Measurements from ENCODE around the gene ACAD11.

ACAD11 gene

DNA sequence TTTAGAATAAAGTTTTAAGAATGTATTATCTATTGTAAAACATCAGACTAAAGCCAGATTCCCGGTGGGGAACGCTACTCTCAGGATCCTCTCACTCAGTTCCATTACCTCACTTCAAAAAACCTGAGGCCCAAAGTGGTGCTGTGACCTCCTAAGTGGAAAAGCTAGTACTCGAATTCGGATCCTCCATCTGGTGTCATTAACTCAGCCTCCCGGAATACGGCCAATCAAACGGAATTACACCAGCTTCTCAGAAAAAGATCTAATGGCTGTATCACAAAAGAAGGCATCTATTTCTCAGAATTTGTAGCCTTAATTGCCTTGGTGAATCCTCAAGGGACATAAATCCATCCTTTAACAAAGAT, 627 bp downstream of the ACAD11 start:
- Histone ChIP-seq H3K27ac (ENCODE audit: low read length, poor library complexity, severe bottlenecking) (no peak overlapping the region), H3K4me2 (ENCODE audit: low read length, poor library complexity, severe bottlenecking) (peak overlapping the region; percentile 60), H3K4me3 (ENCODE audit: insufficient read depth in 1 of 2, low read depth in 1 of 2, low read length in 2 of 2) (peak overlapping the region in 1 of 2 experiments; percentile 94), H4K91ac (ENCODE audit: low read length) (no peak overlapping the region), H3K14ac (ENCODE audit: low read length in 2 of 2) (no peak overlapping the region), H3K9me3 (ENCODE audit: control insufficient read depth, low read length) (no peaks in the 10 kb centered on the region), H3K9ac (ENCODE audit: low read length) (peak overlapping the region; percentile 96), H2BK15ac (ENCODE audit: low read depth, poor library complexity, severe bottlenecking) (no peak overlapping the region), H3K23ac (ENCODE audit: low read length in 2 of 2) (no peak overlapping the region), H3K27me3 (ENCODE audit: control insufficient read depth in 1 of 2, insufficient read depth in 1 of 2, low read length in 2 of 2) (no peaks in the 10 kb centered on the region), H2AK5ac (ENCODE audit: low read length, severe bottlenecking) (no peak overlapping the region), H3K36me3 (ENCODE audit: control insufficient read depth in 1 of 2, insufficient read depth in 2 of 2, low read depth in 1 of 2, low read length in 2 of 2) (no peaks in the 10 kb centered on the region), H2BK12ac (ENCODE audit: low read length in 2 of 2) (no peak overlapping the region), H3K79me1 (replicated peaks; ENCODE audit: low read length, poor library complexity, severe bottlenecking) (peaks cover 7% of the 10 kb centered on the region), H4K8ac (ENCODE audit: low read length) (no peak overlapping the region), H3K18ac (ENCODE audit: low read depth in 1 of 2, low read length in 2 of 2) (no peak overlapping the region), H3K4me1 (ENCODE audit: control insufficient read depth, insufficient read depth, low read depth, low read length) (no peaks in the 10 kb centered on the region), H2BK5ac (ENCODE audit: low read depth, low read length, poor library complexity, severe bottlenecking) (no peak overlapping the region), H3K4ac (ENCODE audit: low read depth in 1 of 2, low read length in 2 of 2) (no peak overlapping the region), H2AFZ (ENCODE audit: low read depth, low read length) (no peak overlapping the region), H2BK120ac (ENCODE audit: low read depth, low read length) (no peak overlapping the region)
- 35% methylated on average over 7 of the region's 7 CpGs for WGBS
- no peak for DNase-seq

DNA sequence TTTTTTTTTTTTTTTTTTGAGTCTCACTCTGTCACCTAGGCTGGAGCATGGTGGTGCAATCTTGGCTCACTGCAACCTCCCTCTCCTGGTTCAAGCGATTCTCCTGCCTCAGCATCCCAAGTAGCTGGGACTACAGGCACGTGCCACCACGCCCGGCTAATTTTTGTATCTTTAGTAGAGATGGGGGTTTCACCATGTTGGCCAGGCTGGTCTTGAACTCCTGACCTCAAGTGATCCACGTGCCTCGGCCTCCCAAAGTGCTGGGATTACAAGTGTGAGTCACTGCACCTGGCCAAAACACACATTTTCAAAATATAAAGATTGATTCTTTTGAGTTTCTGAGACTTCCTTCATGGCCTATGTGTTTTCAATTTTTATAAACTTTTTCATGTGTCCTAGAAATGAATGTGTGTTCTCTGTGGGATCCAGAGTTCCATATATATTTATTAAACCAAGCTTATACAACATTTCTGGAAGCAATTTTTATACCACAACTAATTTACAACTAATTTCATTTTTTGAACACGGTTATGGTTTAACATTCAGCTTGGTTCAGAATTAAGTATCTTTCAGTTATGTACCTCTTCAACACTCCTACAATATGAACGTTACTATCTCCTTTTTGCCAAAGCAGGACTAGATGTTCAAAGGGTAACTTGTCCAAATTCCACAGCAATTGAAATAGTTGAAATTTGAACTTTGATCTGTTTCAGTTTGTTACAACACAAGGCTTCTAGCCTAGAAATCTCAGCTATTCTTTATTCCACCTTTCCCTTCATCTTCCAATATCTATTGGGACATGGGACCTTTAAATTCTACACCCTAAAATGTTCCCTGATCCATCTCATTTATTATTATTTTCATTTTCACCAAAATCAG, 1.5 kb downstream of the ACAD11 start:
- 99% methylated on average over 3 of the region's 8 CpGs for WGBS
- H3K4me3 ChIP-seq (ENCODE audit: insufficient read depth in 1 of 2, low read depth in 1 of 2, low read length in 2 of 2), result peak overlapping the region in 1 of 2 experiments; percentile 94
- no peaks in the 10 kb centered on the region for H3K4me1 ChIP-seq (ENCODE audit: control insufficient read depth, insufficient read depth, low read depth, low read length)
- H3K9ac ChIP-seq (ENCODE audit: low read length), result peak overlapping the region; percentile 96
- H4K91ac ChIP-seq (ENCODE audit: low read length), result no peak overlapping the region
- no peak overlapping the region for H3K14ac ChIP-seq (ENCODE audit: low read length in 2 of 2)
- H2BK12ac ChIP-seq (ENCODE audit: low read length in 2 of 2), result no peak overlapping the region
- no peaks in the 10 kb centered on the region for H3K36me3 ChIP-seq (ENCODE audit: control insufficient read depth in 1 of 2, insufficient read depth in 2 of 2, low read depth in 1 of 2, low read length in 2 of 2)
- H3K27ac ChIP-seq (ENCODE audit: low read length, poor library complexity, severe bottlenecking), result no peak overlapping the region
- H3K27me3 ChIP-seq (ENCODE audit: control insufficient read depth in 1 of 2, insufficient read depth in 1 of 2, low read length in 2 of 2), result no peaks in the 10 kb centered on the region
- H2BK15ac ChIP-seq (ENCODE audit: low read depth, poor library complexity, severe bottlenecking), result no peak overlapping the region
- no peak overlapping the region for H3K18ac ChIP-seq (ENCODE audit: low read depth in 1 of 2, low read length in 2 of 2)
- H3K23ac ChIP-seq (ENCODE audit: low read length in 2 of 2), result no peak overlapping the region
- no peak overlapping the region for H2AFZ ChIP-seq (ENCODE audit: low read depth, low read length)
- no peak overlapping the region for H3K4ac ChIP-seq (ENCODE audit: low read depth in 1 of 2, low read length in 2 of 2)
- DNase-seq, result no peak
- no peak overlapping the region for H3K4me2 ChIP-seq (ENCODE audit: low read length, poor library complexity, severe bottlenecking)
- H3K9me3 ChIP-seq (ENCODE audit: control insufficient read depth, low read length), result no peaks in the 10 kb centered on the region
- H4K8ac ChIP-seq (ENCODE audit: low read length), result no peak overlapping the region
- H2BK120ac ChIP-seq (ENCODE audit: low read depth, low read length), result no peak overlapping the region
- H2AK5ac ChIP-seq (ENCODE audit: low read length, severe bottlenecking), result no peak overlapping the region
- H2BK5ac ChIP-seq (ENCODE audit: low read depth, low read length, poor library complexity, severe bottlenecking), result no peak overlapping the region
- peaks cover 6% of the 10 kb centered on the region for H3K79me1 ChIP-seq (replicated peaks; ENCODE audit: low read length, poor library complexity, severe bottlenecking)

DNA sequence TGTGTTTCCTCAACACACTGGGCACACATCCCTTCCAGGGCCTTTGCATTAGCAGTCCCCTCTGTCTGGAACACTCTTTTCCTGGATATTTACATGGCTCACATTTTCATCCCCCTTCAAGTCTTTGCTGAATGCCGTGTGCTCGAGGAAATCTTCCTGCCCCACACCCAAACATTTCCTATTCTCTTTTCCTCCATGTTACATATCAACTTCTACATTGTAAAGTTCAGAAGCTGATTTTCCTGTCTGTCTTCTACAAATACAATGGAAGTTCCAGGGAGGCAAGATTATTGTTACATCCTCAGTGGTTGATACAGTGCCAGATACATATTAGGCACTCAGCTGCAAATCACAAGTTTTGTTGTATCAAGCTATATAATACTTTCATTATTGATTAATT, 4.1 kb downstream of the ACAD11 start:
- no peak for DNase-seq
- no peaks in the 10 kb centered on the region for H3K9me3 ChIP-seq (ENCODE audit: control insufficient read depth, low read length)
- no peaks in the 10 kb centered on the region for H3K27me3 ChIP-seq (ENCODE audit: control insufficient read depth in 1 of 2, insufficient read depth in 1 of 2, low read length in 2 of 2)
- peaks cover 5% of the 10 kb centered on the region for H3K79me1 ChIP-seq (replicated peaks; ENCODE audit: low read length, poor library complexity, severe bottlenecking)
- H3K36me3 ChIP-seq (ENCODE audit: control insufficient read depth in 1 of 2, insufficient read depth in 2 of 2, low read depth in 1 of 2, low read length in 2 of 2), result no peaks in the 10 kb centered on the region
- H4K8ac ChIP-seq (ENCODE audit: low read length), result no peak overlapping the region
- no peak overlapping the region for H2AFZ ChIP-seq (ENCODE audit: low read depth, low read length)
- no peak overlapping the region for H2BK12ac ChIP-seq (ENCODE audit: low read length in 2 of 2)
- no peak overlapping the region for H2BK15ac ChIP-seq (ENCODE audit: low read depth, poor library complexity, severe bottlenecking)
- H2BK5ac ChIP-seq (ENCODE audit: low read depth, low read length, poor library complexity, severe bottlenecking), result no peak overlapping the region
- H3K14ac ChIP-seq (ENCODE audit: low read length in 2 of 2), result no peak overlapping the region
- H3K4me1 ChIP-seq (ENCODE audit: control insufficient read depth, insufficient read depth, low read depth, low read length), result no peaks in the 10 kb centered on the region
- no peak overlapping the region for H3K9ac ChIP-seq (ENCODE audit: low read length)
- H3K18ac ChIP-seq (ENCODE audit: low read depth in 1 of 2, low read length in 2 of 2), result no peak overlapping the region
- H2AK5ac ChIP-seq (ENCODE audit: low read length, severe bottlenecking), result no peak overlapping the region
- no peak overlapping the region for H3K23ac ChIP-seq (ENCODE audit: low read length in 2 of 2)
- no peak overlapping the region for H2BK120ac ChIP-seq (ENCODE audit: low read depth, low read length)
- no peak overlapping the region for H4K91ac ChIP-seq (ENCODE audit: low read length)
- 98% methylated on average over 2 of the region's 2 CpGs for WGBS
- H3K4ac ChIP-seq (ENCODE audit: low read depth in 1 of 2, low read length in 2 of 2), result no peak overlapping the region
- H3K27ac ChIP-seq (ENCODE audit: low read length, poor library complexity, severe bottlenecking), result no peak overlapping the region
- no peak overlapping the region for H3K4me3 ChIP-seq (ENCODE audit: insufficient read depth in 1 of 2, low read depth in 1 of 2, low read length in 2 of 2)
- no peak overlapping the region for H3K4me2 ChIP-seq (ENCODE audit: low read length, poor library complexity, severe bottlenecking)

DNA sequence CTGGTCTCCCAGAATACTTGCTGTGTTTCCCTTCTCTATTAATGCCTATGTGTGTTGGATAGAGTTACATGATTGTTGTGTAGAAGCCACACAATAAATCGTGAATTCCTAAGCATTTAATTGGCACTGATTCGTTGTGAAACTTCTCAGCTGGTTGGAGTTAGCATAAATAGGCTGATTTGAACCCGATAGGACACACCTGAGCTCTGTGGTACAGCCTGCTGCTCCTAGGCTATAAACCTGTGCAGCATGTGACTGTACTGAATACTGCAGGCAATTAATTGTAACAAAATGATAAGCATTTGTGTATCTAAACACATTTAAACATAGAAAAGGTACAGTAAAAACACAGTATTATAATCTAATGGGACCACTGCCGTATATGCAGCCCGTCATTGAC, 4.9 kb downstream of the ACAD11 start:
- no peaks in the 10 kb centered on the region for H3K36me3 ChIP-seq (ENCODE audit: control insufficient read depth in 1 of 2, insufficient read depth in 2 of 2, low read depth in 1 of 2, low read length in 2 of 2)
- no peak overlapping the region for H3K14ac ChIP-seq (ENCODE audit: low read length in 2 of 2)
- 89% methylated on average over 5 of the region's 5 CpGs for WGBS
- no peaks in the 10 kb centered on the region for H3K9me3 ChIP-seq (ENCODE audit: control insufficient read depth, low read length)
- no peak overlapping the region for H3K9ac ChIP-seq (ENCODE audit: low read length)
- H2AK5ac ChIP-seq (ENCODE audit: low read length, severe bottlenecking), result no peak overlapping the region
- no peak overlapping the region for H2BK5ac ChIP-seq (ENCODE audit: low read depth, low read length, poor library complexity, severe bottlenecking)
- no peak overlapping the region for H2BK15ac ChIP-seq (ENCODE audit: low read depth, poor library complexity, severe bottlenecking)
- H3K79me1 ChIP-seq (replicated peaks; ENCODE audit: low read length, poor library complexity, severe bottlenecking), result peaks cover 8% of the 10 kb centered on the region
- DNase-seq, result no peak
- no peaks in the 10 kb centered on the region for H3K27me3 ChIP-seq (ENCODE audit: control insufficient read depth in 1 of 2, insufficient read depth in 1 of 2, low read length in 2 of 2)
- H3K4ac ChIP-seq (ENCODE audit: low read depth in 1 of 2, low read length in 2 of 2), result no peak overlapping the region
- H3K23ac ChIP-seq (ENCODE audit: low read length in 2 of 2), result no peak overlapping the region
- no peak overlapping the region for H4K91ac ChIP-seq (ENCODE audit: low read length)
- H3K27ac ChIP-seq (ENCODE audit: low read length, poor library complexity, severe bottlenecking), result no peak overlapping the region
- H2BK120ac ChIP-seq (ENCODE audit: low read depth, low read length), result no peak overlapping the region
- H2AFZ ChIP-seq (ENCODE audit: low read depth, low read length), result no peak overlapping the region
- no peak overlapping the region for H3K4me3 ChIP-seq (ENCODE audit: insufficient read depth in 1 of 2, low read depth in 1 of 2, low read length in 2 of 2)
- H4K8ac ChIP-seq (ENCODE audit: low read length), result no peak overlapping the region
- H3K18ac ChIP-seq (ENCODE audit: low read depth in 1 of 2, low read length in 2 of 2), result no peak overlapping the region
- H3K4me2 ChIP-seq (ENCODE audit: low read length, poor library complexity, severe bottlenecking), result no peak overlapping the region
- no peaks in the 10 kb centered on the region for H3K4me1 ChIP-seq (ENCODE audit: control insufficient read depth, insufficient read depth, low read depth, low read length)
- no peak overlapping the region for H2BK12ac ChIP-seq (ENCODE audit: low read length in 2 of 2)

Data from mesenchymal stem cell (in vitro differentiated cells and primary cell).